ENCODE data around the gene GIGYF1.

Gene GIGYF1

GRCh38 chr7:100691676-100692577 lies 2.1 kb downstream of the GIGYF1 start:
- no peaks in the 10 kb centered on the region for H3K9me3 ChIP-seq (ENCODE audit: control insufficient read depth in 2 of 2, low read length in 2 of 2)
- H3K4me1 ChIP-seq (ENCODE audit: control insufficient read depth, insufficient read depth, low read length), result peaks cover 47% of the 10 kb centered on the region
- H3K27ac ChIP-seq (ENCODE audit: low read length), result peak overlapping the region; percentile 41
- H3K36me3 ChIP-seq (ENCODE audit: control insufficient read depth in 2 of 2, insufficient read depth in 2 of 2, low read length in 2 of 2), result peaks cover 12% of the 10 kb centered on the region in 2 donors
- H3K4me3 ChIP-seq (ENCODE audit: low read length in 2 of 2), result peak overlapping the region; percentile 78 to 83
- H3K9ac ChIP-seq (ENCODE audit: low read length in 2 of 2), result peak overlapping the region; percentile 38 to 42
- H3K27me3 ChIP-seq (ENCODE audit: control insufficient read depth in 1 of 2, insufficient read depth in 2 of 2, low read length in 2 of 2), result no peaks in the 10 kb centered on the region

GRCh38 chr7:100689230-100690135 lies 4.6 kb downstream of the GIGYF1 start:
- Histone ChIP-seq H3K27me3 (ENCODE audit: control insufficient read depth in 1 of 2, insufficient read depth in 2 of 2, low read length in 2 of 2) (no peaks in the 10 kb centered on the region), H3K36me3 (ENCODE audit: control insufficient read depth in 2 of 2, insufficient read depth in 2 of 2, low read length in 2 of 2) (peaks cover 26 to 34% of the 10 kb centered on the region in 2 donors), H3K9me3 (ENCODE audit: control insufficient read depth in 2 of 2, low read length in 2 of 2) (no peaks in the 10 kb centered on the region), H3K27ac (ENCODE audit: low read length) (no peak overlapping the region), H3K4me3 (ENCODE audit: low read length in 2 of 2) (no peak overlapping the region), H3K9ac (ENCODE audit: low read length in 2 of 2) (peak overlapping the region in 1 of 2 donors; percentile 21), H3K4me1 (ENCODE audit: control insufficient read depth, insufficient read depth, low read length) (peaks cover 44% of the 10 kb centered on the region)

DNA sequence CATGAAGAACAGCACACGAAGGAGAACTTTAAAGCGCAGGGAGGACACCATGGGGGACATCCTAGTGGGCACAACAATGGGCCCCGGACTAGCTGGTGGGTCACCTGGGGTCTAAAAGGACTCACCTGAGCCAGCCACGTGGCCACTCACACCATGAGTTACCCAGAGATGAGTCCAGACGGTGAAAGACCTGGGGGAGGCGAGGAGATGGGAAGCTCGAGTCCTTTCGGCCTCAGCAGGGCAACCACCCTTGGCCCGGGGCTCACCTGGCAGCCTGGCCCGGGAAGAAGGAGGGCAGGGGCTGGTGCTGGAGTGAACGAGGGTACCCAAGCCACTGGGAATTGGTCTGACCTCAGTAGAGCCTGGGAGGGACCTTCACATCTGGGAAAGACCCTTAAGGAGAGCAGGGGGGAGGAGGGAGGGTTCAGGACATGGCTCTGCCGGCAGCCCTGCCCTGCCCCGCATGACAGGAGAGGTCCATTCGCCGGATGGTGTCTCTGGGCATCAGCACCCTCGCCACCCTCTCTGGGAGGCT lies 5.7 kb downstream of the GIGYF1 start:
- Histone ChIP-seq H3K27ac (ENCODE audit: low read length) (no peak overlapping the region), H3K4me3 (ENCODE audit: low read length in 2 of 2) (no peak overlapping the region), H3K9me3 (ENCODE audit: control insufficient read depth in 2 of 2, low read length in 2 of 2) (no peaks in the 10 kb centered on the region), H3K4me1 (ENCODE audit: control insufficient read depth, insufficient read depth, low read length) (peaks cover 44% of the 10 kb centered on the region), H3K27me3 (ENCODE audit: control insufficient read depth in 1 of 2, insufficient read depth in 2 of 2, low read length in 2 of 2) (no peaks in the 10 kb centered on the region), H3K9ac (ENCODE audit: low read length in 2 of 2) (peak overlapping the region; percentile 5 to 51), H3K36me3 (ENCODE audit: control insufficient read depth in 2 of 2, insufficient read depth in 2 of 2, low read length in 2 of 2) (peaks cover 32 to 42% of the 10 kb centered on the region in 2 donors)

DNA sequence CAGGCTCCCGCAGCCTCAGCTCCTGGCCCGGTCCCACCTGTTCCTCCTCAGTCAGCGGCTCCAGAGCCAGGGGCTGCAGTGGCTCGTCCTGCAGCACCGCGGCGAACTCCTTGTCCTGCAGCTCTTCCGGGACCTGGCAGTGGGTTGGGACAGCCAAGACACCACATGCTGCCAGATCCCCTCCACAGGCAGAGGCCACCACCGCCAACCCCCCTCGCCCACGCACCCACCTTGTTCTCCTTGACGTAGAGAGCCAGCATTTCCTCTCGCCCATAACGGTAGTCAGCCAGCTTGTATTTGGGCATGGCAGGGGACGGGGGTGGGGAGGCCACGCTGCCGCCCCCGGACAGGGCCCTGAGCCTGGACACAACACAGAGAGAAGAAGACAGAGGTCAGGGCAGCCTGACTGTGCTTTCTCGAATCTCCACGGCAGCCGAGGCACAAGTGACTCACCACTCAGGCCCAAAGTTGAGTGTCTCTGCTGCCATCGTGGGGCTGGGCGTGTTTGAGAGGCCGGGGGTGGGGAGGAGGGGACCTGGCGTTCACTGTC lies 6.2 kb downstream of the GIGYF1 start:
- no peaks in the 10 kb centered on the region for H3K27me3 ChIP-seq (ENCODE audit: control insufficient read depth in 1 of 2, insufficient read depth in 2 of 2, low read length in 2 of 2)
- H3K4me1 ChIP-seq (ENCODE audit: control insufficient read depth, insufficient read depth, low read length), result peaks cover 39% of the 10 kb centered on the region
- no peak overlapping the region for H3K9ac ChIP-seq (ENCODE audit: low read length in 2 of 2)
- no peak overlapping the region for H3K4me3 ChIP-seq (ENCODE audit: low read length in 2 of 2)
- no peak overlapping the region for H3K27ac ChIP-seq (ENCODE audit: low read length)
- no peaks in the 10 kb centered on the region for H3K9me3 ChIP-seq (ENCODE audit: control insufficient read depth in 2 of 2, low read length in 2 of 2)
- peaks cover 35 to 43% of the 10 kb centered on the region in 2 donors for H3K36me3 ChIP-seq (ENCODE audit: control insufficient read depth in 2 of 2, insufficient read depth in 2 of 2, low read length in 2 of 2)

- no peak overlapping the region for H3K4me3 ChIP-seq (ENCODE audit: low read length in 2 of 2)
- no peaks in the 10 kb centered on the region for H3K27me3 ChIP-seq (ENCODE audit: control insufficient read depth in 1 of 2, insufficient read depth in 2 of 2, low read length in 2 of 2)
- peaks cover 34% of the 10 kb centered on the region for H3K4me1 ChIP-seq (ENCODE audit: control insufficient read depth, insufficient read depth, low read length)
- no peak overlapping the region for H3K9ac ChIP-seq (ENCODE audit: low read length in 2 of 2)
- no peak overlapping the region for H3K27ac ChIP-seq (ENCODE audit: low read length)
- H3K9me3 ChIP-seq (ENCODE audit: control insufficient read depth in 2 of 2, low read length in 2 of 2), result no peaks in the 10 kb centered on the region
- H3K36me3 ChIP-seq (ENCODE audit: control insufficient read depth in 2 of 2, insufficient read depth in 2 of 2, low read length in 2 of 2), result peaks cover 35 to 43% of the 10 kb centered on the region in 2 donors
These were observed 6.8 kb downstream of the GIGYF1 start for GRCh38 chr7:100687261-100687660.

DNA sequence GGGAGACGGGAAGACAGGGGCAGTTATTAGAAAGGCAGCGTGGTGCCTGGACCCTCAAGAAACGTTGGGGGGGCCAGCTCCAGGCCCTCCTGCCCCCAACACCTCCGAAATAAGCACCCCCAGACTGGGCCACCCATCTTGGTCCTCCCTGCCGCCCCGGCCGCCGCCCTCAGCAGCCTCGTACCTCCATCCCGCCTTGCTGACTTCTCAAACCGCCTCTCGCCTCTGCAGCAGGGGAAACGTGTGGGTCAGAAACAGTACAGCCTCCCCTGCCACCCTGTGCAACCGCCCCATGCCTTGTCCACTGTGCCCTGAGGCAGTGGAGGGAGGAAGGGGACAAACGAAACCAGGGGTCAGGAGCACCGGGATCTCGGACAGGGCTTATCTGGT lies 7.2 kb downstream of the GIGYF1 start:
- Histone ChIP-seq H3K4me1 (ENCODE audit: control insufficient read depth, insufficient read depth, low read length) (peaks cover 29% of the 10 kb centered on the region), H3K27ac (ENCODE audit: low read length) (no peak overlapping the region)

DNA sequence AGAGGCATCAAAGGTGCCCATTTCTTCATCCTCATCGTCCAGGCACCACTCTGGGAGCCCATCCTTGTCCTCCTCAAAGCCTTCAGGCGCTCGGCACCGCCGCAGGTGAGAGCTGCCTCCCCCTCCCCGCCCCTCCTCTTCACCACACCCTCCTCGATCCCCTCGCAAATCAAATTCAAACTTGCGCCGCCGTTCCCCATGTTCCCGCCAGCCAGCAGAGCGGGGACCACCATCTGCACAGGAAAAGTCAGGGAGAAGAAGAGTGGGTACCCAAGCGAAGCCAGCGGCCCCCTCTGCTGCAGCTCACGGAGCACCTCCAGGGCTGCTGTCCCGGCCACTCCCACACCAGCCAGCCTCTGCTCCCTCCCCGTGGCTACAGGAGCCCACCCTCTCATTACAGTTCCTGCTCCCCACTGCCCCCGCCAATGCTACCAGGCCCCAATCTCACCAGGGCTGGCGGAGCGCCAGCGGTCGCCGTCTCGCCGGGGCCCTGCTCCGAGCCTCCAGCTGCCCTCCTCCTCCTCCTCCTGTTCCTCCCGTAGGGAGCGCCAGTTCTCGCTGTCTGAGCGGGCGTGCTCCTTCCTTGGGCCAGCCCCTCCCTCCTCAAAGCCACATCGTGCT lies 7.7 kb downstream of the GIGYF1 start:
- peaks cover 41 to 46% of the 10 kb centered on the region in 2 donors for H3K36me3 ChIP-seq (ENCODE audit: control insufficient read depth in 2 of 2, insufficient read depth in 2 of 2, low read length in 2 of 2)

More for the DNA sequence above, 7.2 kb downstream of the GIGYF1 start:
- Histone ChIP-seq H3K36me3 (ENCODE audit: control insufficient read depth in 2 of 2, insufficient read depth in 2 of 2, low read length in 2 of 2) (peaks cover 36 to 44% of the 10 kb centered on the region in 2 donors), H3K9ac (ENCODE audit: low read length in 2 of 2) (no peak overlapping the region), H3K27me3 (ENCODE audit: control insufficient read depth in 1 of 2, insufficient read depth in 2 of 2, low read length in 2 of 2) (no peaks in the 10 kb centered on the region), H3K9me3 (ENCODE audit: control insufficient read depth in 2 of 2, low read length in 2 of 2) (no peaks in the 10 kb centered on the region), H3K4me3 (ENCODE audit: low read length in 2 of 2) (no peak overlapping the region)

DNA sequence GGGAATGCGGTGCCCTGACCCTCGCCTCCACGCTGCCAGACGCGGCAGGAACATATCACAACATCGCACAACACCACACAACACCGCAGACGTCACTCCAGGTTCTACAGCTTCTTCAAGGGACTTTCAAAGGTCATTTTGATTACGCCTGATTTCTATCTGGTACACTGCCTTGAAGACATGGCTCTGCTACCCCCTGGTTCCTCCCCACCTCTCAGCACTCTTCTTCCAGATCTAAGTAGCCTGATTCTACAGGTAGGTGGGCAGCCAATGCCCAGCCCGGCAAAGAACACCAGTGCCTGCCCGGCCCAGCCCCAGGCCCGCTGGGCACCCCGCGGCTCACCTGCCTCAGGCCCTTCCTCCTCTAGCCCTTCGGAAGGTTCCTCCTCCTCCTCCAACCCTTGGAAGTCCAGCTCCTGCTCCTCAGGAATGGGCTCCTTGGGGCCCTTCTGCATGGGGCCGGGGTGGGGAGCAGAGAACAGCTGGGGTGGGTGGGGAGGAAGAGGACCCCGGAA lies 8.4 kb downstream of the GIGYF1 start:
- Histone ChIP-seq H3K9ac (ENCODE audit: low read length in 2 of 2) (no peak overlapping the region), H3K9me3 (ENCODE audit: control insufficient read depth in 2 of 2, low read length in 2 of 2) (no peaks in the 10 kb centered on the region), H3K27ac (ENCODE audit: low read length) (no peak overlapping the region), H3K4me3 (ENCODE audit: low read length in 2 of 2) (no peak overlapping the region), H3K36me3 (ENCODE audit: control insufficient read depth in 2 of 2, insufficient read depth in 2 of 2, low read length in 2 of 2) (peaks cover 41 to 46% of the 10 kb centered on the region in 2 donors), H3K4me1 (ENCODE audit: control insufficient read depth, insufficient read depth, low read length) (peaks cover 20% of the 10 kb centered on the region), H3K27me3 (ENCODE audit: control insufficient read depth in 1 of 2, insufficient read depth in 2 of 2, low read length in 2 of 2) (no peaks in the 10 kb centered on the region)

More for the DNA sequence above, 7.7 kb downstream of the GIGYF1 start:
- Histone ChIP-seq H3K9ac (ENCODE audit: low read length in 2 of 2) (no peak overlapping the region), H3K27me3 (ENCODE audit: control insufficient read depth in 1 of 2, insufficient read depth in 2 of 2, low read length in 2 of 2) (no peaks in the 10 kb centered on the region), H3K27ac (ENCODE audit: low read length) (no peak overlapping the region), H3K9me3 (ENCODE audit: control insufficient read depth in 2 of 2, low read length in 2 of 2) (no peaks in the 10 kb centered on the region), H3K4me1 (ENCODE audit: control insufficient read depth, insufficient read depth, low read length) (peaks cover 24% of the 10 kb centered on the region), H3K4me3 (ENCODE audit: low read length in 2 of 2) (no peak overlapping the region)

GRCh38 chr7:100685049-100685605 lies 8.9 kb downstream of the GIGYF1 start:
- Histone ChIP-seq H3K4me1 (ENCODE audit: control insufficient read depth, insufficient read depth, low read length) (peaks cover 20% of the 10 kb centered on the region), H3K9me3 (ENCODE audit: control insufficient read depth in 2 of 2, low read length in 2 of 2) (no peaks in the 10 kb centered on the region), H3K4me3 (ENCODE audit: low read length in 2 of 2) (no peak overlapping the region), H3K9ac (ENCODE audit: low read length in 2 of 2) (no peak overlapping the region), H3K27me3 (ENCODE audit: control insufficient read depth in 1 of 2, insufficient read depth in 2 of 2, low read length in 2 of 2) (no peaks in the 10 kb centered on the region), H3K27ac (ENCODE audit: low read length) (no peak overlapping the region), H3K36me3 (ENCODE audit: control insufficient read depth in 2 of 2, insufficient read depth in 2 of 2, low read length in 2 of 2) (peaks cover 40 to 46% of the 10 kb centered on the region in 2 donors)

Measured in stomach smooth muscle (tissue), 2 donors.